KOPT-K1 (cell line): ENCODE data around the gene TM9SF4.

Experiments used
- H3K27ac ChIP-seq: fragments of 200-600 bp; sonication (generic); 2 replicates; pipeline ENCODE4 v1.5.1; 2016; ENCODE audit warnings: antibody characterized with exemption, mild to moderate bottlenecking, low read depth, low read length; ENCODE audit not compliant: poor library complexity, severe bottlenecking
- H3K36me3 ChIP-seq: fragments of 200-600 bp; sonication (generic); 2 replicates; pipeline ENCODE4 v1.5.1; 2017; ENCODE audit warnings: antibody characterized with exemption, mild to moderate bottlenecking, low read length, moderate library complexity; ENCODE audit not compliant: insufficient read depth
- H3K9me3 ChIP-seq: fragments of 200-600 bp; sonication (generic); 2 replicates; pipeline ENCODE4 v1.5.1; 2017; ENCODE audit warnings: antibody characterized with exemption, low read length, mild to moderate bottlenecking; ENCODE audit not compliant: insufficient read depth, poor library complexity, severe bottlenecking

TM9SF4 gene

DNA sequence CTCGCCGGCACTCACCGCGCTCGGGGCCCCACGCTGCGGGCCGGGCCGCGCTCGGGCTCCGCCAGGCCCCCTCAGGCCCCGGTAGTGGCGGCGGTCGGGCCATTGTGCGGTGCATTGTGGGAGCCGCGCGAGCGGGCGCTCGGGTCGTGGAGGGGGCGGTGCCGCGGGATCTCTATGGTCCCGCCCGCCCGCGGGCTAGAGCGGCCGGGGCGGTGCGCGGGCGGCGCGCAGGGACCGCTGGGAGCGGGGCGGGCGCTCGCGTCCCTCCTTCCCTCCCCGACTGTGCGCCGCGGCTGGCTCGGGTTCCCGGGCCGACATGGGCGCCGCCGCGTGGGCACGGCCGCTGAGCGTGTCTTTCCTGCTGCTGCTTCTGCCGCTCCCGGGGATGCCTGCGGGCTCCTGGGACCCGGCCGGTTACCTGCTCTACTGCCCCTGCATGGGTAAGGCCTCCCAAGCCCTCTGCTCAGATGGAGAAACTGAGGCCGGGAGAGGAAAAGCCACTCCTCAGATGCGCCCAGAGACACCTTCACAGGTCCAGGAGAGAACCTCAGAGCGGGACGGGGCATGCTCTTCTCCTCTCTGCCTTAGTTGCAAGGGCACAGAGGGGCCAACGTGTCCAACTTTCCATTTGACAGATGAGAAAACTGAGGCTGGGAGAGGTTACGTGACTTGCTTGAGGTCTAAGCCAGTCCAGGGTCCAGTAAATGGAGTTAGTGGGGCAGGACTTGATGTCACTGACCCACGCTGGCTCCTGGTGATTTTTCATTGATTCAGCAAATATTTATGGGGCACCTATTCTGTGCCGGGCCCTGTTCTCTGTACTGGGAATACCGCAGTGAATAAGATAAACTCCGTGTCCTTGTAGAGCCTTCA lies 98.3 kb downstream of the TM9SF4 start, which contains the start of the genes PLAGL2 and POFUT1:
TSS of gene PLAGL2 (minus strand) at position 118 of the 873 bp plus-strand sequence. CDS start 5,565 bp downstream, outside the sequence.
TSS of gene POFUT1 (plus strand) at position 255 of the 873 bp plus-strand sequence. CDS start at position 317, 62 bp downstream.
- H3K27ac ChIP-seq: peak within 1 kb of the TSS; percentile 85
- H3K36me3 ChIP-seq: peaks cover 67% of the 10 kb centered on the region

DNA sequence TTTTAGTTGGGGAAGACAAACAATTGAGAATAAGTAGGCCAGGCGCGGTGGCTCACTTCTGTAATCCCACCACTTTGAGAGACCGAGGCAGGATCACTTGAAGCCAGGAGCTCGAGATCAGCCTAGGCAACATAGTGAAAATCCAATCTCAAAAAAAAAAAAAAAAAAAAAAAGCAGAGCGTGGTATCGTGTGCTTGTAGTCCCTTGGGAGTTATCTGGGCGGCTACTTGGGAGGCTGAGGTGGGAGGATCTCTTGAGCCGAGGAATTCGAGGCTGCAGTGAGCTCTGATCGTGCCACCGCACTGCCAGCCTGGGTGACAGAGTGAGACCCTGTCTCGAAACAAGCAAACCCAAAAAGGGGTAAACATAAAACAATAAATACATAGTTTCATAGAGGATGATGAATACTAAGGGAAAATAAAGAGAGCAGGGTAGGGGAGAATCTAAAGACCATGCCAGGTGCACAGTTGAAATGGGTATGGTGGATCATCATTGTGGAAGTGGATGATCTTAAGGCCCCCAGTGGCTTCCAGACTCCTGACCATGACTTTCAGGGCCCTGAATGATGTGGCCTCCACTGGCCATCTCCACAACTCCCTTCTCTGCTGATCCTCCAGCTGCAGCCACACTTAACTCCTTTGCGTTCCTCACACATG lies 99.1 kb downstream of the TM9SF4 start:
- Histone ChIP-seq H3K9me3 (no peaks in the 10 kb centered on the region), H3K36me3 (peaks cover 63% of the 10 kb centered on the region), H3K27ac (peak overlapping the region; percentile 85)

More for the DNA sequence above, 98.3 kb downstream of the TM9SF4 start, which contains the start of the genes PLAGL2 and POFUT1:
- H3K9me3 ChIP-seq: no peaks in the 10 kb centered on the region

DNA sequence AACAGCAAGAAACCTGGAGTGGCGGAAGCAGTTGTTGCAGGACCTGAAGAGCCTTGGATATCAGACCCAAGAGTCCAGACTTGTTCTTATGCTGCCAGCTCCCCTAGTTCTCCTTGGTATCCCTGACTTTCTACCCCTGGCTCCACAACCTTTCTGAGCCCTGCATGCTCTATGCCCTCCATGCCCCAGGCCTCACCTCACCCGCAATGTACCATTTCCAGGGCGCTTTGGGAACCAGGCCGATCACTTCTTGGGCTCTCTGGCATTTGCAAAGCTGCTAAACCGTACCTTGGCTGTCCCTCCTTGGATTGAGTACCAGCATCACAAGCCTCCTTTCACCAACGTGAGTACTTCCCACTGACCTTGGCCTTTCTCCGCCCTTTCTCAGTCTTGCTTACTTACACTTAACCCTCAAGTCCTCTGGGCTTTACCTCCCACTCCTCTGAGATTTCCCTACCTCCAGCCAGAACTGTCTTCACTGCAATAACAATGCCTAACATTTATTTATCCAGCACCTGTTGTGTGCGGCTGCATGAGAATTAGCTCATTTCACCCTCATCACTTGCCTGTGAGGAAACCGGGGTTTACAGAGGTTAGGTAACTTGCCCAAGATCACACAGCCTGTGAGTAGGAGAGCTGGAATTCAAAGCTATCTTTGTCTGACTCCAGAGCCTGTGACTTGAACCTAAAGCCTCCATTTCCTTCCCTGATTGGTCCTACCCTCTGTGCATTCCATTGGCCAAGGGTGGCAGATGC lies 100.5 kb downstream of the TM9SF4 start:
- H3K36me3 ChIP-seq: peaks cover 63% of the 10 kb centered on the region

DNA sequence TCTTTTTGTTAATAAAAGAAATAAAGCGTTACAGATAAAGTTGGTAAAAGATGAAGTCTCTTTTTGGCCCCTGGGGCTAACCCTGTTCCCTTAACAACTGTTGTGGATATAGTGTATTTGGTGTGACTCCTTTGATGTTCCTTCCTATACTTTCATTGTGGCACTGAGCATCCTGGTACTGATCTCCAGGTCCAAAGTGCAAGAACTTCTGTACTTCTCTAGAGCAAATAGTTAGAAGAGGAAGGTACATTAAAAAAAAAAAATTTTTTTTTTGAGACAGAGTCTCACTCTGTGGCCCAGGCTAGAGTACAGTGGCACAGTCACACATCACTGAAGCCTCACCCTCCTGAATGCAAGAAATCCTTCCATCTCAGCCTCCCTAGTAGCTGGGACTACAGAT lies 104.4 kb downstream of the TM9SF4 start:
- peaks cover 93% of the 10 kb centered on the region for H3K36me3 ChIP-seq
- no peaks in the 10 kb centered on the region for H3K9me3 ChIP-seq
- H3K27ac ChIP-seq: no peak overlapping the region

More for the DNA sequence above, 100.5 kb downstream of the TM9SF4 start:
- H3K9me3 ChIP-seq: no peaks in the 10 kb centered on the region
- H3K27ac ChIP-seq: no peak overlapping the region

DNA sequence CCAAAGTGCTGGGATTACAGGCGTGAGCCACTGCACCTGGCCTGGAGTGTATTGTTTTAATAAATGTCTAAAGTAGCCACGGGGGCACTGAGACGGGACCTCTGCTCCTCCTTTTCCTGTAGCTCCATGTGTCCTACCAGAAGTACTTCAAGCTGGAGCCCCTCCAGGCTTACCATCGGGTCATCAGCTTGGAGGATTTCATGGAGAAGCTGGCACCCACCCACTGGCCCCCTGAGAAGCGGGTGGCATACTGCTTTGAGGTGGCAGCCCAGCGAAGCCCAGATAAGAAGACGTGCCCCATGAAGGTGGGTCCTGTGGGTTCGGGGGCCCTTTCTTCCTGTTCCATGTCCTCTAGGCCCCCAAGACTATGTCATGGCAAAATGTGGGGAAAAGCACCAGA lies 105.6 kb downstream of the TM9SF4 start:
- H3K36me3 ChIP-seq: peaks cover 96% of the 10 kb centered on the region

DNA sequence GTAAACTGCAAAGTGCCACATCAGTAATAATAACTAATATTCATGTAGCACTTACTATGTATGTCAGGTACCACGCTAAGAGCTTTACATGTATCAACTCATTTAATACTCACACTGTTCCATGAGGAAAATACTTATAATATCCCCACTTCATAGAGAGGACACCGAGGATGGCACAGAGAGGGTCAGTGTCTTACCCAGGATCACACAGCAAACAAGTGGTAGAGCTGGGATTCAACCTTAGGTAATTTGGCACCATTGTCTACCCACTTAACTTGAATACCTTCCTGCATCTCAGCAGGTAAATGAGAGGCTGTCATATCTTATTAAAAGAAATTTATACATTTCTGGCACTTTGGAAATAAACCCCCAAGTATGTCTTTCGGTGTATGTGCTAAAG lies 106.2 kb downstream of the TM9SF4 start:
- Histone ChIP-seq H3K27ac (no peak overlapping the region), H3K36me3 (peaks cover 96% of the 10 kb centered on the region), H3K9me3 (no peaks in the 10 kb centered on the region)

More for the DNA sequence above, 105.6 kb downstream of the TM9SF4 start:
- no peaks in the 10 kb centered on the region for H3K9me3 ChIP-seq
- H3K27ac ChIP-seq: no peak overlapping the region

DNA sequence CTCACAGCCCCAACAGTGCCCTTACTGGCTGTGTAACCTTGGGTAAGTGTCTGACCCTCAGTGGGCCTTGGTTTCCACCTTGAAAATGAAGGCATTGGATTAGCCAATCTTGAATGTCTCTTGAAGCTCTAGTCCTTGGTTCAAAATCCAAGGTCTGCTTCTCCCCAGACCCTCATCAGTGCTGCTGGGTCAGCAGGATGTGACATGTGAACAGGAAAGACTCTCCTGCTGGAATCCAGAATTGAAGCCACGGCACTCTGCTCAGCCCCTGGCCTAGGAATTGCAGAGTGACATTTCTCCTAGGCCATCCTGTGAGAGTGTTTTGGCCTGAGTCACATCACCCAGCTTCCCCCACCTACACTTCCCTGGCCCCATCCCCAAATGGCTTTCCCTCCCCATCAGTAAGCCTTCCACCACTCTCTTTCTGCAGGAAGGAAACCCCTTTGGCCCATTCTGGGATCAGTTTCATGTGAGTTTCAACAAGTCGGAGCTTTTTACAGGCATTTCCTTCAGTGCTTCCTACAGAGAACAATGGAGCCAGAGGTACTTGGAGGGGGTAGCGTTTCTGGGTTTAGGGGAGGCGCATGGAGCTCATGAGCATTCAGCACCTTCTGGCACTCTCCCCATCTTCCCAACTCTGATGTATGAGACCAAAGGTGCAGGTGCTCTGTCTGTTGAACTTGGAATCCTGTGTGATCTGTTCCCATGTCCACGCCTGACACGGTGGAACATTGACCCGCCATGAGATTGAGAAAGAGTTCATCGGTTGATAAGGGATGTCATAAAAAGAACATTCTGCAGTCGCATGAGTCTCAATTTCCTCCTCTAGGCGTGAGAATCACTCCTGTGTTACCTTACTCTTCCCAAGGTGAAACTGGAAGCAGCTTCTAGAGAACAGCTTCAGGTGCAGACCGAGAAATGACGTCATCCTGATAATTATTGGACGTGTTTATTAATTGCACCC lies 106.9 kb downstream of the TM9SF4 start:
- H3K9me3 ChIP-seq: no peaks in the 10 kb centered on the region
- H3K36me3 ChIP-seq: peaks cover 96% of the 10 kb centered on the region
- no peak overlapping the region for H3K27ac ChIP-seq
